NCI-H510A (cell line): ENCODE results near the gene TEKT3.

Experiments used
- DNase-seq: peaks from one replicate; lab custom pipeline; 2025; lab: John Stamatoyannopoulos, UW

TEKT3 gene

GRCh38 chr17:15350777-15351477, 9.5 kb upstream of the TEKT3 start:
- DNase-seq: no peak

GRCh38 chr17:15349119-15349518, 7.7 kb upstream of the TEKT3 start:
- no peak for DNase-seq

- no peak for DNase-seq
These were observed 6.6 kb upstream of the TEKT3 start for GRCh38 chr17:15348021-15348420.

- no peak for DNase-seq
These were observed 4.7 kb upstream of the TEKT3 start for GRCh38 chr17:15346066-15346595.

- no peak for DNase-seq
These were observed 2.4 kb upstream of the TEKT3 start for GRCh38 chr17:15343749-15344148.

- DNase-seq: no peak
These were observed 1.1 kb upstream of the TEKT3 start for GRCh38 chr17:15342460-15342859.

- no peak for DNase-seq
These were observed 569 bp upstream of the TEKT3 start for GRCh38 chr17:15341966-15342365.

GRCh38 chr17:15340966-15341365, 431 bp downstream of the TEKT3 start:
- no peak for DNase-seq

GRCh38 chr17:15335446-15335845, 6.0 kb downstream of the TEKT3 start:
- no peak for DNase-seq

- no peak for DNase-seq
These were observed 7.1 kb downstream of the TEKT3 start for GRCh38 chr17:15334266-15334665.

GRCh38 chr17:15332338-15332737, 9.1 kb downstream of the TEKT3 start:
- no peak for DNase-seq

GRCh38 chr17:15323131-15323530, 18.3 kb downstream of the TEKT3 start:
- no peak for DNase-seq

- DNase-seq: no peak
These were observed 19.7 kb downstream of the TEKT3 start for GRCh38 chr17:15321556-15322251.

GRCh38 chr17:15319452-15320010, 21.9 kb downstream of the TEKT3 start:
- DNase-seq: no peak

GRCh38 chr17:15311996-15312395, 29.4 kb downstream of the TEKT3 start:
- DNase-seq: no peak

- no peak for DNase-seq
These were observed 31.6 kb downstream of the TEKT3 start for GRCh38 chr17:15309793-15310192.

- DNase-seq: no peak
These were observed 32.2 kb downstream of the TEKT3 start for GRCh38 chr17:15309236-15309635.

GRCh38 chr17:15308758-15309157, 32.6 kb downstream of the TEKT3 start:
- DNase-seq: no peak

- no peak for DNase-seq
These were observed 33.7 kb downstream of the TEKT3 start for GRCh38 chr17:15307710-15308111.

GRCh38 chr17:15303851-15304250, 37.5 kb downstream of the TEKT3 start:
- DNase-seq: no peak

- no peak for DNase-seq
These were observed 38.1 kb downstream of the TEKT3 start for GRCh38 chr17:15303268-15303667.

- DNase-seq: no peak
These were observed 39.6 kb downstream of the TEKT3 start for GRCh38 chr17:15301845-15302244.

GRCh38 chr17:15298176-15298575, 43.2 kb downstream of the TEKT3 start:
- no peak for DNase-seq
